ENCODE results near the gene FZD2. TPM values are rescaled to one million over a fixed set of nuclear protein-coding genes. Genes with fewer than 3 reads are reported as not detected.

FZD2 gene
- total and polyA plus RNA-seq, 2 of the 13 experiments (the other 11 are each of a cell fraction or from before 2014, with no cell fraction given): 0.07 to 0.13 TPM

- H2AFZ ChIP-seq (ENCODE audit: low read length): no peak overlapping the region
- in situ Hi-C loops (cut with HindIII; ENCODE audit: extremely low pct_ligation_motif_present, low pct_unique_long_range_greater_than_20kb): loop anchor here (10.0 kb wide), 1 partner anchor 145 kb away; no protein-coding TSS in a partner anchor
- H3K9me3 ChIP-seq (ENCODE audit: low read length): peaks cover 5% of the 10 kb centered on the region
- peaks cover 0 to 12% of the 10 kb centered on the region in 2 experiments; a peak in 2 of 5 replicates for H3K27me3 ChIP-seq (ENCODE audit: control insufficient read depth in 1 of 2, insufficient read depth in 2 of 2, low read length in 2 of 2)
- no peak overlapping the region for H3K9ac ChIP-seq (ENCODE audit: insufficient read depth, low read depth, low read length)
- peaks cover 9% of the 10 kb centered on the region for H3K4me1 ChIP-seq (ENCODE audit: insufficient read depth, low read length)
- TF ChIP-seq MAFF (IDR thresholded peaks at IDR 0.05; ENCODE audit: low read depth, low read length) (0 out of 2 replicates have a peak, but pooled peaks have one; percentile 24), ZXDC (CRISPR knock-in tag; IDR thresholded peaks at IDR 0.05) (no peak), MAFK (conservative IDR thresholded peaks at IDR 0.05 in 1 of 2, IDR thresholded peaks at IDR 0.05 in 1 of 2; ENCODE audit: low read length in 2 of 2) (peak; percentile 34 to 54; a peak in 3 of 4 replicates)
- ChIA-PET POLR2A (no interaction called here), CTCF (ENCODE audit: low intra/inter-chr PET ratio, low total read pairs) (no interaction called here)
- FAIRE-seq (no peak), DNase-seq (ENCODE audit: low spot score) (no peak), ATAC-seq (no peak)
- BruUV-seq (replicated peaks): no TSS peak
- H3K4me3 ChIP-seq (replicated peaks in 1 of 3; ENCODE audit: insufficient read depth in 1 of 3, low read depth in 2 of 3, low read length in 3 of 3): no peak overlapping the region
- intact Hi-C loops (cut with micrococcal nuclease; ENCODE audit: unreplicated experiment): loop anchor here (10.0 kb wide), 1 partner anchor 175 kb away; no protein-coding TSS in a partner anchor
- H3K4me2 ChIP-seq (ENCODE audit: low read depth, low read length): no peak overlapping the region
- no peak overlapping the region for H3K27ac ChIP-seq (ENCODE audit: extremely low read length, insufficient read depth, low read length)
- 35% methylated on average over 3 of the region's 3 CpGs for WGBS (ENCODE audit: low lambda C conversion rate)
- H3K79me2 ChIP-seq (ENCODE audit: insufficient read depth, low read length): no peaks in the 10 kb centered on the region
- no peaks in the 10 kb centered on the region for H4K20me1 ChIP-seq (ENCODE audit: insufficient read depth, low read length)
- H3K36me3 ChIP-seq (replicated peaks in 1 of 2; ENCODE audit: control insufficient read depth in 1 of 2, insufficient read depth in 2 of 2, low read length in 2 of 2): no peaks in the 10 kb centered on the region
Observed at GRCh38 chr17:44529864-44530263, 27.4 kb upstream of the FZD2 start.

- BruUV-seq (replicated peaks): no TSS peak
- ATAC-seq (no peak), FAIRE-seq (no peak), DNase-seq (ENCODE audit: low spot score) (no peak)
- no peaks in the 10 kb centered on the region for H3K36me3 ChIP-seq (replicated peaks in 1 of 2; ENCODE audit: control insufficient read depth in 1 of 2, insufficient read depth in 2 of 2, low read length in 2 of 2)
- WGBS (ENCODE audit: low lambda C conversion rate): 13% methylated on average over 7 of the region's 7 CpGs
- ChIA-PET POLR2A (no interaction called here), CTCF (ENCODE audit: low intra/inter-chr PET ratio, low total read pairs) (no interaction called here)
- peaks cover 0 to 12% of the 10 kb centered on the region in 2 experiments; a peak in 2 of 5 replicates for H3K27me3 ChIP-seq (ENCODE audit: control insufficient read depth in 1 of 2, insufficient read depth in 2 of 2, low read length in 2 of 2)
- no peaks in the 10 kb centered on the region for H4K20me1 ChIP-seq (ENCODE audit: insufficient read depth, low read length)
- peaks cover 5% of the 10 kb centered on the region for H3K9me3 ChIP-seq (ENCODE audit: low read length)
- TF ChIP-seq KDM4B (CRISPR knock-in tag; IDR thresholded peaks at IDR 0.05): no peak
- 0 out of 2 replicates have a peak, but pooled peaks have one; percentile 40 for TF ChIP-seq ZNF770 (CRISPR knock-in tag; IDR thresholded peaks at IDR 0.05)
- intact Hi-C loops (cut with micrococcal nuclease; ENCODE audit: unreplicated experiment): no loop called here
- no peak overlapping the region for H3K4me3 ChIP-seq (replicated peaks in 1 of 3; ENCODE audit: insufficient read depth in 1 of 3, low read depth in 2 of 3, low read length in 3 of 3)
- no peak overlapping the region for H3K4me2 ChIP-seq (ENCODE audit: low read depth, low read length)
- no peak overlapping the region for H3K27ac ChIP-seq (ENCODE audit: extremely low read length, insufficient read depth, low read length)
- in situ Hi-C loops (cut with HindIII; ENCODE audit: extremely low pct_ligation_motif_present, low pct_unique_long_range_greater_than_20kb): loop anchor here (10.0 kb wide), 1 partner anchor 144 kb away; no protein-coding TSS in a partner anchor
- peaks cover 10% of the 10 kb centered on the region for H3K4me1 ChIP-seq (ENCODE audit: insufficient read depth, low read length)
- H3K79me2 ChIP-seq (ENCODE audit: insufficient read depth, low read length): no peaks in the 10 kb centered on the region
- H3K9ac ChIP-seq (ENCODE audit: insufficient read depth, low read depth, low read length): no peak overlapping the region
- H2AFZ ChIP-seq (ENCODE audit: low read length): no peak overlapping the region
Observed at GRCh38 chr17:44530896-44531418, 26.3 kb upstream of the FZD2 start.
